PC-9 (cell line): Measurements from ENCODE around the gene PCSK5.

ENCODE experiments used
- EZH2 ChIP-seq: fragments of 200-600 bp; sonication (generic); IDR thresholded peaks from 2 replicates; pipeline ENCODE4 v1.8.0; 2017; ENCODE audit warnings: antibody characterized with exemption, low read depth
- TF ChIP-seq, protein P1 (sequence below): fragments of 200-600 bp; sonication (generic); conservative IDR thresholded peaks from 2 replicates; pipeline ENCODE4 v1.6.1; 2017; ENCODE audit warnings: mixed run types, antibody characterized with exemption, mild to moderate bottlenecking, moderate library complexity

- TF ChIP-seq, protein P1, sequence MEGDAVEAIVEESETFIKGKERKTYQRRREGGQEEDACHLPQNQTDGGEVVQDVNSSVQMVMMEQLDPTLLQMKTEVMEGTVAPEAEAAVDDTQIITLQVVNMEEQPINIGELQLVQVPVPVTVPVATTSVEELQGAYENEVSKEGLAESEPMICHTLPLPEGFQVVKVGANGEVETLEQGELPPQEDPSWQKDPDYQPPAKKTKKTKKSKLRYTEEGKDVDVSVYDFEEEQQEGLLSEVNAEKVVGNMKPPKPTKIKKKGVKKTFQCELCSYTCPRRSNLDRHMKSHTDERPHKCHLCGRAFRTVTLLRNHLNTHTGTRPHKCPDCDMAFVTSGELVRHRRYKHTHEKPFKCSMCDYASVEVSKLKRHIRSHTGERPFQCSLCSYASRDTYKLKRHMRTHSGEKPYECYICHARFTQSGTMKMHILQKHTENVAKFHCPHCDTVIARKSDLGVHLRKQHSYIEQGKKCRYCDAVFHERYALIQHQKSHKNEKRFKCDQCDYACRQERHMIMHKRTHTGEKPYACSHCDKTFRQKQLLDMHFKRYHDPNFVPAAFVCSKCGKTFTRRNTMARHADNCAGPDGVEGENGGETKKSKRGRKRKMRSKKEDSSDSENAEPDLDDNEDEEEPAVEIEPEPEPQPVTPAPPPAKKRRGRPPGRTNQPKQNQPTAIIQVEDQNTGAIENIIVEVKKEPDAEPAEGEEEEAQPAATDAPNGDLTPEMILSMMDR: no peak
- no peak for TF ChIP-seq EZH2
These were observed 56.8 kb downstream of the PCSK5 start for GRCh38 chr9:75947233-75947632.
